Measurements from ENCODE around the gene NOP53.
"Not testable (repeated sequence)": the region's sequence is repeated elsewhere in the genome, so short reads cannot be mapped to it uniquely, and the experiment has no call there.

- not testable (repeated sequence) for TF ChIP-seq POLR2AphosphoS5, EP300 (IDR thresholded peaks at IDR 0.05)
- TF ChIP-seq, protein P1, sequence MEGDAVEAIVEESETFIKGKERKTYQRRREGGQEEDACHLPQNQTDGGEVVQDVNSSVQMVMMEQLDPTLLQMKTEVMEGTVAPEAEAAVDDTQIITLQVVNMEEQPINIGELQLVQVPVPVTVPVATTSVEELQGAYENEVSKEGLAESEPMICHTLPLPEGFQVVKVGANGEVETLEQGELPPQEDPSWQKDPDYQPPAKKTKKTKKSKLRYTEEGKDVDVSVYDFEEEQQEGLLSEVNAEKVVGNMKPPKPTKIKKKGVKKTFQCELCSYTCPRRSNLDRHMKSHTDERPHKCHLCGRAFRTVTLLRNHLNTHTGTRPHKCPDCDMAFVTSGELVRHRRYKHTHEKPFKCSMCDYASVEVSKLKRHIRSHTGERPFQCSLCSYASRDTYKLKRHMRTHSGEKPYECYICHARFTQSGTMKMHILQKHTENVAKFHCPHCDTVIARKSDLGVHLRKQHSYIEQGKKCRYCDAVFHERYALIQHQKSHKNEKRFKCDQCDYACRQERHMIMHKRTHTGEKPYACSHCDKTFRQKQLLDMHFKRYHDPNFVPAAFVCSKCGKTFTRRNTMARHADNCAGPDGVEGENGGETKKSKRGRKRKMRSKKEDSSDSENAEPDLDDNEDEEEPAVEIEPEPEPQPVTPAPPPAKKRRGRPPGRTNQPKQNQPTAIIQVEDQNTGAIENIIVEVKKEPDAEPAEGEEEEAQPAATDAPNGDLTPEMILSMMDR (IDR thresholded peaks at IDR 0.05): not testable (repeated sequence)
Measured at GRCh38 chr19:47764705-47765104, 19.4 kb downstream of the NOP53 start.
